ENCODE measurements around the gene TCAIM.

The TCAIM gene

GRCh38 chr3:44446929-44447328 lies 108.4 kb downstream of the TCAIM start:
- no peak for DNase-seq

- DNase-seq = no peak
Observed at GRCh38 chr3:44451441-44451840, 112.9 kb downstream of the TCAIM start.

DNA sequence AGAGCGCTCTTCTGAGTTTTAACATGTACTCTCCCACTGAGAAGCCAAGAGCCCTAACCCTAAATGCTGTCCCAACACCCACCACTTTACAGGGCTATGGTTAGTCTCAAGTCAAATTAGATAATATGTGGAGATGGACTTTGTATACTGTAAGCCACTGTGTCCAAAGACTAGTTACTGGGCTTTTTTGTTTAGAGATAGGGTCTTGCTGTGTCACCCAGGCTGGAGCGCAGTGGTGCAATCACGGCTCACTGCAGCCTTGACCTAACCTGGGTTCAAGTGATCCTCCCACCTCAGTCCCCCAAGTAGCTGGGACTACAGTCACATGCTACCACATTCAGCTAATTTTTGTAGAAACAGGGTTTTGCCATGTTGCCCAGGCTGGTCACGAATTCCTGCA lies 115.7 kb downstream of the TCAIM start:
- no peak for DNase-seq

- no peak for DNase-seq
Observed at GRCh38 chr3:44455318-44455717, 116.8 kb downstream of the TCAIM start.
